NCI-H748 (cell line): ENCODE results near the gene KLF7.

Experiments used
- DNase-seq: peaks from one replicate; lab custom pipeline; 2025; ENCODE audit not compliant: unreplicated experiment; lab: John Stamatoyannopoulos, UW

The KLF7 gene

GRCh38 chr2:207150284-207150683, 15.5 kb downstream of the KLF7 start:
- DNase-seq: no peak

- no peak for DNase-seq
Observed at GRCh38 chr2:207149249-207150213, 16.2 kb downstream of the KLF7 start.

DNA sequence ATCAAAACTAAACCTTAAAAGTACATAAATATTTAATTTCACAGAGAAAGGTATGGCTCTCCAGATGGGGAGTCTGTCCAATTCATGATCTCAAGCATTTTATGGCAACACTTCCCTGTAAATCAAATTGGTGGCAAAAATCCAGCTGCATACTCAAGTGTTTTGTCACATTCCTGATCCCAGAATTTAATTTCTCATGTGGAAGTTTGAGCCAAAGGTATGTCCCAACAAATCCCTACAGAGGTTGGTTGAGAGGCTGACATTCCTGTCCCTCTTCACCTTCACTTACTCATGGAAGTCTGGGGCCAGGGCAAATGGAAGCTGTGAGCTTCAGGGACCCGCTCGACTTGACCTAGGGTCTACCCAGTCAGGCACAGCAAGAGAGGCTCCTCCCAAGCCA, 17.7 kb downstream of the KLF7 start:
- no peak for DNase-seq

DNA sequence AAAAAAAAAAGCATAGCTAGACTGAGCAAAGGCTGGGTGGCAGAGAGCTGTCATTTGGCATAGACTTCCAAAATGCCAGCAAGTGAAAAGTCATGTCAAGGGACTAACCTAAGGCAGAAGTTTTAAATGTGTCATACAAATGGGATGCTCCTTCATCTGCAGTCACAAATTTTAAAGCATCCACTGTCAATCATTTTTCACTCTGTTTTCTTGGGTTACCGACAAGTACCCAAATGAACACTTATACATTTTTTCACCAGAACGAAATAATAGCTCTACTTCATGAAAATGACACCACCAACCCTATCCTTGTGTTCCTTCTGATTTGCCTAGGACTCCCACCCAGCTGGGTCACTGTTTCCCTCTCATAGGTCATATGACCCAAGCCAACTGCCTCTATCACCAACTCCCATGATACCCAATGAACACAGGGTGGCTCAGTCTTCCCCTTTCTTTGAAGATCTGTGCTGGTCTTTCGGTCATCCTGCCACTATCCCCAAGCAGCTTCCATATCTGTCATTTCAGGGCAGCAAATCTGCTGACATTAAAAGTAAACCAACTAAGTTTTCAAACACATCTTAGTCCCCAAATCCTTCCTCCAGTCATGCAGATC, 21.5 kb downstream of the KLF7 start:
- no peak for DNase-seq

- DNase-seq: no peak
Observed at GRCh38 chr2:207143215-207144172, 22.3 kb downstream of the KLF7 start.

DNA sequence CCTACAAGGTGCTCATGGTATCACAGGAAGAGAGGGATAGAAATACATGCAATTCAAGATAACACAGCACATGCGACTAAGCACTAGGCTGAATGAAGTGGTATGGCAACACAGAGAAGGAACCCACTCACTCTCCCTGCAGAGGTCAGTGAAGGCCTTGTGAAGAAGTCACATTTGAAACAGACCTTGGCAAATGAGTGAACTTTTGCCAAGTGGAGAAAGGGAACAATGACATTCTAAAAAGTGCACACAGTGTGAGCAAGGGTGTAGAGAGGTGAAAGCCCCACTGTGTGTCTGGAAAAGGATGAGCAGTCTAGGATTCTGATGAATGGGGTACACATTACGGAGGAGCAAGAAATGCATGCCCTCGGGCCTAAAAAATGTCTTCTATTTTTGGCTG, 23.3 kb downstream of the KLF7 start:
- no peak for DNase-seq

- no peak for DNase-seq
Observed at GRCh38 chr2:207141386-207141785, 24.4 kb downstream of the KLF7 start.

GRCh38 chr2:207140265-207140664, 25.5 kb downstream of the KLF7 start:
- no peak for DNase-seq

DNA sequence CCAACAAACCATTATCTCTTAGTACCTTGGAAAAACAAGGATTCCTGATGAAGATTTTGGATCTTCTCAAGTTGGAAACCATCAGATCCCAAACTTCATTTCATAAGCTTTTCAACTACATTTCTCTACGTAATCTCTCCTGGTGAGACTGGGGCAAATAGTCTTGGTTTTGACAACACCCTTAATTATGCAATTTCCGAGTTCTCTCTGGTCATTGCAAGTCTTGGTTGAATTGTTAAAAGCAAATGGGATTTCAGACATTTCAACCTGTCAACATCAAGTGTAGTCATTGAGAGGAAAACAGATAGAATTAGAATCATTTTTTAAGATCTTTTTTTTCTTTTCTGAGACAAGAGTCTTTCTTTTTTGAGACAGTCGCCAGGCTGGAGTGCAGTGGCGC, 26.2 kb downstream of the KLF7 start:
- no peak for DNase-seq

GRCh38 chr2:207138627-207139297, 27.0 kb downstream of the KLF7 start:
- DNase-seq: no peak

DNA sequence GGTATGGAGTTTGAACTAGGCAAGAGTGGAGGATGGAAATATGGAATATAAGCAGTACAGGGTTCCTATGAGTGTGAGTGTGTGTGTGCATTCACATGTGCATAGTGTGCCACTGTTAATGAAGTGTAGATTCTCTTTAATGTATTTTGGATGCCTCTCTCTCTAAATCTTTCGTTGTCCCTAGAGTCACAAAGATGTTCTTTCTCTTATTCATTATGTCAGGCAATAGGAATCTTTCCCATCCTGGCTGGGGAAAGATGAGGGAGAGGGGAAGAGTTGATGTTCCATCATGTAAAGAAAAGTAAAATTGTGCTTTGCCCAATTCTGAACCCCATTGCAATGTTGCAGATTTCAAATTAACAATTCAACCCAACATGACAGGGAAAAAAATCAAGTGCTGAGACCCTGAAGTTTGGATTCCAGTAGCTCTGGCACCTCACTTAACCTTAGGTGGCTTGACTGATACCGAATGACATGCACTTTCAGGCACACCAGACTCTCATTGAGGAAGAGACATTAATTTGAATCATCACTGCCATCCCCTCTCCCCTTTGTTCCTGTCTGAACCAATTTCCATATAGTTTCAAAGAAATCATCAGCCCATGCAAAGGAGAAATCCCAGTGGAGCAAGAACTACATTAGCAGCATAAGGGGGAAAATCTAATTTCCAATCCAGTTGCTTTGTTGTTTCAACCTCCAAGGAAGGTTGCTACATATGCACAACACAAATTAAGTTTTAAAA, 28.0 kb downstream of the KLF7 start:
- no peak for DNase-seq

DNA sequence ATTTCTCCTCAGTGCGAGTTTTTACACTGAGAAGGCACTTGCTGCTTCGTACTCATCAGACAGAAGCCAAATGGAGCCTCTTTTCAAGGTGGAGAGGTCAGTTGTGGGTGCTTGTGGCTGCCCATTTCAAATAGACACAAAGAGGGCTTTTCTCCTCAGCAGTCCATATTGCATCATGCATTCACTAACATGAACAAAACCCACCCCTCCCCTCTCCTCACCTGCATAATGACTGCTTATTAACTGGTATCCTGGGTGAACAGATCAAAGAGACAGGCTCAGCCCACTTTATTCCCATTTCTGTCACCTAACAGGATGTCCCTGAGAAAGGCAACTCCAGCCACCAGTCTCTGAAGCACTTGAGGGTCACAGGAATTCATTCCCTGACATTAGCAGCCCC, 28.9 kb downstream of the KLF7 start:
- DNase-seq: peak; percentile 58

- DNase-seq: no peak
Observed at GRCh38 chr2:207135801-207136457, 29.8 kb downstream of the KLF7 start.

- no peak for DNase-seq
Observed at GRCh38 chr2:207135340-207135739, 30.4 kb downstream of the KLF7 start.

DNA sequence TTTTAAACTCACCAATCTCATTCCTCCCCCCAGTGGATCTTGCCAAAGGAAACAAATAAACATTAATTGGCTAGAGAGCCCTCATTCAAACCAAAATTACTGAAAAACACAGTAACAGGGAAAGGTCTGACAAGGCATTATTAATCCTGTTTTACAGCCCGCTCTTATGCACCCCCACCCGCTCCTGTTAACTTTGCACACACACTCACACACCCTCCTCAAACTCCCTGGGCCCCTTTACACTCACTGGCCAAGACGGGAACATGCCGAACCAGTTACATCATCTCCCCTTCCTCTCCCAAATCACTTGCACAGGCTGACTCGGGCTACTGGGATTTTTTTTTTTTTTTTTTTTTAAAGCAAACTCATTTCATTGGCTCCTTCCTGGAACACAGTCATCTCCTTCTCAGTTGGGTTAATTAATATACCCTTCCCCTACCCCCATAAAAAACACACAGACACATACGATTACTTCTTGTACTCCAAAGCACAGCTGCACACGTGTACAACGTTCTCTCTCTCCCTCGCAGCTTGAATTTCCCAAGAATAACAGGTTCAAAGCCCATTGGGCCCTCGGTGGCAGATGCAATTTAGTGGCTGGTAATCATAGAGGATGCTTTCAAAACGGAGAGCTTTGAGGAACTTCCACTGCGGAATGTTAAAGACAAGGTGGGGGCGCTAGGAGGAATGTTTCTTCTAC, 31.8 kb downstream of the KLF7 start:
- DNase-seq: peak; percentile 88

DNA sequence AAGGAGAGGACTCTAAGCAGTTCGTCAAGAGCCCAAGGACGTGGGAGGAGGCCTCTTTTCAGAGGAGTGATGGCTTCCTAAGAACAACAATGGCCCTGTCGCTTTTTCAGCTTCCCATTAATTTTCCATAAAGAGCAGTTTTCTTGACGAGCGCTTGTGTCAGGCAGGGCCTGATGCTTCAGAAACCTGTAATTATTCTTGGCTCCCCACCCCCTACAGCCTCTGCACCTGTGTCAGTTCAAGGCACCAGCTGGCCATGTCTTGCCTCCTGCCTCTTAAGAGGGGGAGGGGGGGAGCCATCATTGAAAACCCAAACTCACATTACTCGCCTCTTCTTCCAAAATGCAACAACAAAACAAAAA, 32.3 kb downstream of the KLF7 start:
- DNase-seq: peak; percentile 96

- no peak for DNase-seq
Observed at GRCh38 chr2:207132019-207132418, 33.7 kb downstream of the KLF7 start.

GRCh38 chr2:207131594-207131993, 34.2 kb downstream of the KLF7 start:
- no peak for DNase-seq

GRCh38 chr2:207130958-207131521, 34.7 kb downstream of the KLF7 start:
- DNase-seq: no peak
